ENCODE measurements around the gene CNOT3. TPM values are rescaled to one million over a fixed set of nuclear protein-coding genes. Genes with fewer than 3 reads are reported as not detected.
"Not testable (repeated sequence)": the region's sequence is repeated elsewhere in the genome, so short reads cannot be mapped to it uniquely, and the experiment has no call there.

CNOT3 gene
- polyA plus RNA-seq = 10 to 100 TPM; 24.4 to 37.4 (median 28.5) TPM
- long read RNA-seq, donor 1, partial matches to known transcripts = 59 of 87 reads
- long read RNA-seq, donor 1, other reads (novel, unspliced or antisense) = 27 of 87 reads
- long read RNA-seq, donor 2, partial matches to known transcripts = 7 of 20 reads
- long read RNA-seq, donor 2, other reads (novel, unspliced or antisense) = 13 of 20 reads
- long read RNA-seq, donor 3, partial matches to known transcripts = 101 of 147 reads
- long read RNA-seq, donor 3, other reads (novel, unspliced or antisense) = 46 of 147 reads
- long read RNA-seq, donor 4 = 0 reads
- long read RNA-seq, donor 5 = 0 reads
- long read RNA-seq, donor 6, partial matches to known transcripts = 5 of 8 reads
- long read RNA-seq, donor 6, other reads (novel, unspliced or antisense) = 0 of 8 reads
- long read RNA-seq, donor 7, partial matches to known transcripts = 8 of 10 reads
- long read RNA-seq, donor 7, other reads (novel, unspliced or antisense) = 0 of 10 reads
- long read RNA-seq, donor 8 = 0 reads
- long read RNA-seq, donor 9 = 0 reads
- long read RNA-seq, donor 10 = 0 reads

DNA sequence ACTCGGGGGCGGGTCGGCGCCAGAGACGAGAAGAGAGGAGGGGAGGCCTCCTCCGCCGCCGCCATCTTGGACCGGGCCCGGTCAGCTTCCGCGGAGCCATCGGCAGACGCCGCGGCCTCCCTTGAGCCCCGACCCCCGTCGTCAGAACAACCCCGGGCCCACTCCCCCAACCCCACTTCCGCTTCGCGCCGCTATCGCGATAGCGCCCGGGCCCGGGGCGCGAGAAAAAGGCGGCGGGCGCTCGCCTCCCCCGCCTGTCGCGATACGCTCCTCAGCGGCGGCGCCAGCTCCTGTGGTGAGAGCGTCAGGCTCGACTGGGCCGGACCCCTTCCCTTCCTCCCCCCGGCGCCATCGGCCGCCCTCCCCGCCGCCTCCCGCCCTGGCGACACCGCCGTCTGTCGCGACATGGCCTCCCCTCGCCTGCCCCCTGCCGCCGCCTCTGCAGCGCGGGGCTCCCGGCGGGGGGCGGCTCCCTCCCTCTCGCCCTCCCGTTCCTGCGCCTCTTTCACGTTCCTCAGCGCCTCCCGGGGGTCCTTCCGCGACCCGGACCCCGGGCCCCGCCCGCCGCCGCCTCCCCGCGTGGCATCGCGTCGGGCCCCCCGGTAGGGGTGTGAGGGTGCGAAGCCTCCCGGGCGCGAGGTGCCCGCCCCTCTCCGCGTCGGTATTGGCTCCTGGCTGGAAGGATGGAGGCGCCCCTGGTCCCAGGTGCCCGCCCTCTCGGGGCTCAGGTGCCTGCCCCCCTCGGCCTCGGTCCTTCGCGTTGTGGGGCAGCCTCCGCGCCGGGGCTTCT, at the start of gene CNOT3:
Gene CNOT3 (plus strand): TSS at position 64 of the 790 bp plus-strand sequence. CDS start 5,217 bp downstream, outside the sequence.
- peaks cover 0 to 25% (median 6%) of the 10 kb centered on the region in 3 donors for H3K4me1 ChIP-seq (ENCODE audit: control insufficient read depth in 3 of 3, insufficient read depth in 2 of 3, low read depth in 1 of 3, low read length in 2 of 3)
- peaks cover 0 to 44% (median 2%) of the 10 kb centered on the region in 3 donors for H3K36me3 ChIP-seq (ENCODE audit: control insufficient read depth in 3 of 3, insufficient read depth in 2 of 3, low read depth in 1 of 3, low read length in 3 of 3)
- peak within 1 kb of the TSS; percentile 75 to 82 (median 76) for H3K27ac ChIP-seq (ENCODE audit: low read depth in 1 of 3, low read length in 2 of 3)
- peak within 1 kb of the TSS; percentile 83 to 100 (median 97) for H3K4me3 ChIP-seq (ENCODE audit: low read depth in 1 of 3, low read length in 3 of 3)
- H3K9me3 ChIP-seq (ENCODE audit: control insufficient read depth in 2 of 2, insufficient read depth in 1 of 2, low read depth in 1 of 2, low read length in 1 of 2) = no peaks in the 10 kb centered on the region
- FAIRE-seq = no peak
- 0 to 1% (median 1%) methylated on average over 55 to 103 of the region's 103 CpGs for WGBS, 3 donors
- H3K27me3 ChIP-seq (ENCODE audit: control insufficient read depth in 3 of 3, insufficient read depth in 3 of 3, low read length in 3 of 3) = no peaks in the 10 kb centered on the region
- DNase-seq = peak in 1 of 2 donors; percentile 49

- no peaks in the 10 kb centered on the region for H3K9me3 ChIP-seq (ENCODE audit: control insufficient read depth in 2 of 2, insufficient read depth in 1 of 2, low read depth in 1 of 2, low read length in 1 of 2)
- H3K4me1 ChIP-seq (ENCODE audit: control insufficient read depth in 3 of 3, insufficient read depth in 2 of 3, low read depth in 1 of 3, low read length in 2 of 3) = no peaks in the 10 kb centered on the region
- H3K27ac ChIP-seq (ENCODE audit: low read depth in 1 of 3, low read length in 2 of 3) = no peak overlapping the region
- H3K4me3 ChIP-seq (ENCODE audit: low read depth in 1 of 3, low read length in 3 of 3) = no peak overlapping the region
- no peaks in the 10 kb centered on the region for H3K36me3 ChIP-seq (ENCODE audit: control insufficient read depth in 3 of 3, insufficient read depth in 2 of 3, low read depth in 1 of 3, low read length in 3 of 3)
- no peak for FAIRE-seq
- H3K27me3 ChIP-seq (ENCODE audit: control insufficient read depth in 3 of 3, insufficient read depth in 3 of 3, low read length in 3 of 3) = peaks cover 0 to 27% (median 12%) of the 10 kb centered on the region in 3 donors
- no peak for DNase-seq
- WGBS, 3 donors = 77 to 81% (median 81%) methylated on average over 17 of the region's 17 CpGs
Observed at GRCh38 chr19:54094426-54095000, 43.0 kb upstream of the CNOT3 start.

- Histone ChIP-seq H3K4me1 (ENCODE audit: control insufficient read depth in 3 of 3, insufficient read depth in 2 of 3, low read depth in 1 of 3, low read length in 2 of 3) (no peaks in the 10 kb centered on the region), H3K27ac (ENCODE audit: low read depth in 1 of 3, low read length in 2 of 3) (no peak overlapping the region), H3K36me3 (ENCODE audit: control insufficient read depth in 3 of 3, insufficient read depth in 2 of 3, low read depth in 1 of 3, low read length in 3 of 3) (no peaks in the 10 kb centered on the region), H3K9me3 (ENCODE audit: control insufficient read depth in 2 of 2, insufficient read depth in 1 of 2, low read depth in 1 of 2, low read length in 1 of 2) (no peaks in the 10 kb centered on the region), H3K27me3 (ENCODE audit: control insufficient read depth in 3 of 3, insufficient read depth in 3 of 3, low read length in 3 of 3) (peaks cover 0 to 25% (median 11%) of the 10 kb centered on the region in 3 donors), H3K4me3 (ENCODE audit: low read depth in 1 of 3, low read length in 3 of 3) (peak overlapping the region in 1 of 3 donors; percentile 36)
- WGBS, 3 donors = 69 to 85% (median 70%) methylated on average over 18 to 22 of the region's 22 CpGs
- FAIRE-seq (no peak), DNase-seq (no peak)
Observed at GRCh38 chr19:54095136-54095858, 42.3 kb upstream of the CNOT3 start.

GRCh38 chr19:54095859-54096616, 41.5 kb upstream of the CNOT3 start:
- peak; percentile 51 to 55 for DNase-seq
- H3K36me3 ChIP-seq (ENCODE audit: control insufficient read depth in 3 of 3, insufficient read depth in 2 of 3, low read depth in 1 of 3, low read length in 3 of 3); H3K27ac ChIP-seq (ENCODE audit: low read depth in 1 of 3, low read length in 2 of 3); H3K9me3 ChIP-seq (ENCODE audit: control insufficient read depth in 2 of 2, insufficient read depth in 1 of 2, low read depth in 1 of 2, low read length in 1 of 2); FAIRE-seq; H3K4me1 ChIP-seq (ENCODE audit: control insufficient read depth in 3 of 3, insufficient read depth in 2 of 3, low read depth in 1 of 3, low read length in 2 of 3): not testable (repeated sequence)
- WGBS, 3 donors = 0 to 1% (median 0%) methylated on average over 39 to 46 of the region's 46 CpGs
- Histone ChIP-seq H3K4me3 (ENCODE audit: low read depth in 1 of 3, low read length in 3 of 3) (peak overlapping the region in 1 of 3 donors; percentile 36), H3K27me3 (ENCODE audit: control insufficient read depth in 3 of 3, insufficient read depth in 3 of 3, low read length in 3 of 3) (peaks cover 0 to 25% (median 11%) of the 10 kb centered on the region in 3 donors)

GRCh38 chr19:54096617-54097106, 40.9 kb upstream of the CNOT3 start:
- Histone ChIP-seq H3K4me3 (ENCODE audit: low read depth in 1 of 3, low read length in 3 of 3) (peak overlapping the region in 1 of 3 donors; percentile 26), H3K27me3 (ENCODE audit: control insufficient read depth in 3 of 3, insufficient read depth in 3 of 3, low read length in 3 of 3) (peaks cover 0 to 25% (median 11%) of the 10 kb centered on the region in 3 donors), H3K9me3 (ENCODE audit: control insufficient read depth in 2 of 2, insufficient read depth in 1 of 2, low read depth in 1 of 2, low read length in 1 of 2) (no peaks in the 10 kb centered on the region), H3K4me1 (ENCODE audit: control insufficient read depth in 3 of 3, insufficient read depth in 2 of 3, low read depth in 1 of 3, low read length in 2 of 3) (no peaks in the 10 kb centered on the region), H3K27ac (ENCODE audit: low read depth in 1 of 3, low read length in 2 of 3) (no peak overlapping the region), H3K36me3 (ENCODE audit: control insufficient read depth in 3 of 3, insufficient read depth in 2 of 3, low read depth in 1 of 3, low read length in 3 of 3) (no peaks in the 10 kb centered on the region)
- WGBS, 3 donors = 5 to 13% (median 9%) methylated on average over 14 of the region's 14 CpGs
- DNase-seq = peak; percentile 38 to 41
- FAIRE-seq = no peak

DNA sequence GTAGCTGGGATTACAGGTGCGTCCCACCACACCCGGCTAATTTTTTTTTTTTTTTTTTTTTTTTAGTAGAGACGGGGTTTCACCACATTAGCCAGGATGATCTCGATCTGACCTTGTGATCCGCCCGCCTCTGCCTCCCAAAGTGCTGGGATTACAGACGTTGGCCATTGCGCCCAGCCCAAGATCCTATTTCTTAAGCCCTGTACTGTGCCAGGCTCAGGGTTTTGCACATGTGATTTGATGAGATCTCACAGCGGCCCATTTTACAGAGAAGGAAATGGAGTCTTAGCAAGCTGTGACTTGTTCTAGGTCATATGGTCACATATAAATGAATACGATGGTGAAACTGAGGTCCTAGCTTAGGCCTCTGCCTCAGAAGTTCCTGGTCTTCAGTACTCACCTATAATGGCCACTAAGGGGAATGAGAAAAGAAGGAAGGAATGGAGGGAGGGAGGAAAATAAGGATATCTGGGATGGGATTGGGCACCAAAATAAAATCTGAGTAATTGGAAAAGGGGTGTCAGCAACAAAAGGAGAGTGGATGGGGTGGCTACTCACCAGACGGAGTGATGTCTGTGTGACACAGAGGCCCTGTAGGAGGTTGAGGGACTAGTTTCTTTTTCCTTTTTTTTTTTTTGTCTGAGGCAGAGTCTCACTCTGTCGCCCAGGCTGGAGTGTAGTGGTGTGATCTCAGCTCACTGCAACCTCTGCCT, 38.2 kb upstream of the CNOT3 start:
- Histone ChIP-seq H3K27me3 (ENCODE audit: control insufficient read depth in 3 of 3, insufficient read depth in 3 of 3, low read length in 3 of 3) (peaks cover 0 to 25% (median 8%) of the 10 kb centered on the region in 3 donors), H3K36me3 (ENCODE audit: control insufficient read depth in 3 of 3, insufficient read depth in 2 of 3, low read depth in 1 of 3, low read length in 3 of 3) (peaks cover 0 to 1% (median 0%) of the 10 kb centered on the region in 3 donors), H3K4me3 (ENCODE audit: low read depth in 1 of 3, low read length in 3 of 3) (no peak overlapping the region), H3K27ac (ENCODE audit: low read depth in 1 of 3, low read length in 2 of 3) (no peak overlapping the region), H3K9me3 (ENCODE audit: control insufficient read depth in 2 of 2, insufficient read depth in 1 of 2, low read depth in 1 of 2, low read length in 1 of 2) (no peaks in the 10 kb centered on the region), H3K4me1 (ENCODE audit: control insufficient read depth in 3 of 3, insufficient read depth in 2 of 3, low read depth in 1 of 3, low read length in 2 of 3) (peaks cover 0 to 2% (median 0%) of the 10 kb centered on the region in 3 donors)
- FAIRE-seq = no peak
- 80 to 86% (median 82%) methylated on average over 9 to 12 of the region's 12 CpGs for WGBS, 3 donors
- no peak for DNase-seq

DNA sequence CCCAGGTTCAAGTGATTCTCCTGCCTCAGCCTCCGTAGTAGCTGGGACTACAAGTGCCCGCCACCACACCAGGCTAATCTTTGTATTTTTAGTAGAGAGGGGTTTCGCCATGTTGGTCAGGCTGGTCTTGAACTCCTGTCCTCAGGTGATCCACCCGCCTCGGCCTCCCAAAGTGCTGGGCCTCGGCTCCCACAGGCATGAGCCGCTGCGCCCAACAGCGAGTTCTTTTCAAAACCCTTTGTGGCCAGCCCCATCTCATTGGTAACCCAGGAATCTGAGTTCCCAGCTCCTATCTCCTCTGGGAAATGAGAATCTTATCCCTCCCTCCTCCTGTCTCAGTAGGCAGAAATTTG, 37.7 kb upstream of the CNOT3 start:
- not testable (repeated sequence) for DNase-seq; H3K4me3 ChIP-seq (ENCODE audit: low read depth in 1 of 3, low read length in 3 of 3); FAIRE-seq; H3K9me3 ChIP-seq (ENCODE audit: control insufficient read depth in 2 of 2, insufficient read depth in 1 of 2, low read depth in 1 of 2, low read length in 1 of 2); H3K4me1 ChIP-seq (ENCODE audit: control insufficient read depth in 3 of 3, insufficient read depth in 2 of 3, low read depth in 1 of 3, low read length in 2 of 3); H3K27ac ChIP-seq (ENCODE audit: low read depth in 1 of 3, low read length in 2 of 3); H3K36me3 ChIP-seq (ENCODE audit: control insufficient read depth in 3 of 3, insufficient read depth in 2 of 3, low read depth in 1 of 3, low read length in 3 of 3)
- H3K27me3 ChIP-seq (ENCODE audit: control insufficient read depth in 3 of 3, insufficient read depth in 3 of 3, low read length in 3 of 3) = peaks cover 0 to 19% (median 5%) of the 10 kb centered on the region in 3 donors
- 77 to 83% (median 78%) methylated on average over 9 of the region's 9 CpGs for WGBS, 3 donors

Data from small intestine (tissue), 16 donors.